HG03558 (cell line): Measurements from ENCODE around the gene RIPOR2.
"Not testable (repeated sequence)": the region's sequence is repeated elsewhere in the genome, so short reads cannot be mapped to it uniquely, and the experiment has no call there.

Source experiments
- ATAC-seq: cut with Tn5 transposase; IDR thresholded peaks from one replicate; pipeline ENCODE4 v1.9.1; 2021; ENCODE audit warnings: moderate number of reproducible peaks; ENCODE audit not compliant: unreplicated experiment; ENCODE audit errors: extremely low read depth

The RIPOR2 gene

DNA sequence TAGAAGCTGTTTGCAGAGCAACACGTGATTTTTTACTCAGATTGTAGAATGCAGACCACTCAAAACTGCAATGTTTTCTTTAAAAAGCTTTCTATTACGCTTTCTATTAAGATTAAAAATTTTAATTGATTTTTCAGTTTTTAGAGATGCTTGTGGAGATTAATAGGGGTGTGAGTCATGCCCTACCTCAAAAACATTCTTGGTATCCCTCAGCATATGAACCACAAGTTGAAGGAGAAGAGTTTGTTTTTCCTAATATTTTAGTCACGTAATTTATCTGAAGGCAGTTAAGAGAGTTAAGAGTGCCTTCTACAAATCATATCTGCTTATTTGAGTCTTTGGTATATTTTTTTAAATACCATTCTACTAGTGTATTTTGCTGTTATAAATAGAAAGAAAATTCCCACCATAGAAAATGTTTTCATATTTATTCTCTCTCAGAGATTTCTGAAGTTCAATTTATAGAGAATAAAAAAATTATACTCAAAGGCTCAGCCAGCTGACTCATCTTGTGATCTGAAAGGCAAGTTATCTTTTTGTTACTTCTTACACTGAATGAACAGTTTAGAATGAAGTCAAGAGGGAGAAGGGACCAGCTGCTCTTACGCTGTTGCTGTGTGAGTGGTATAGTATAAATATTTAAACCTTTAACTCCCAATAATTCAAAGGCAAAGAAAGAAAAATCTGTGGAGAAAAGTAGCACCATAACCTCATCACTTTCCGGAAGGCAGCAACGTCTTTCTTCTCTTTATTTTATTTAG lies 7.6 kb downstream of the RIPOR2 start:
- ATAC-seq = no peak

DNA sequence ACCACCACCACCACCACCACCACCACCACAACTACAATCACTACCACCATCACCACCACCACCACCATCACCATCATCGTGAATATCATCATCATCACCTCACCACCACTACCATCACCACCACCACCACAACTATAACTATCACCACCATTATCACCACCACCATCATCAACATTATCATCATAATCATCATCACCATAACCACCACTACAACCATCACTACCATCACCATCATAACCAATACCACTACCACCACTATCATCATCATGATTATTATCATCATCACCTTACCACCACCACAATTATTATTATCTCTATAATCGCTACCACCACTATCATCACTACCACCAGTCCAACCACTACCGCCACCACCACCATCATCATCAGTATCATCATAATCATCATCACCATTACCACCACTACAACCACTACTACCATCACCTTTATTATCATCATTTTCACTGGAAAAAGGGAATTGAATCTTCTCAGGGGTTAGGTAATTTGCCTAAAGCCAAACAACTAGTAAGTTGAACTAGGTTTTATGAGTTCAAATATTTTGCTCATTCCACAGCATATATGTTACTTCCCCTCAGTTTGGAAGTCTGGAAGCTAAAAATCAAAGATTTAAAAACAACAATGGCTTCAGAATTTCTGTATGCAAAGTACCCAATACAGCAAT lies 8.3 kb downstream of the RIPOR2 start:
- no peak for ATAC-seq

DNA sequence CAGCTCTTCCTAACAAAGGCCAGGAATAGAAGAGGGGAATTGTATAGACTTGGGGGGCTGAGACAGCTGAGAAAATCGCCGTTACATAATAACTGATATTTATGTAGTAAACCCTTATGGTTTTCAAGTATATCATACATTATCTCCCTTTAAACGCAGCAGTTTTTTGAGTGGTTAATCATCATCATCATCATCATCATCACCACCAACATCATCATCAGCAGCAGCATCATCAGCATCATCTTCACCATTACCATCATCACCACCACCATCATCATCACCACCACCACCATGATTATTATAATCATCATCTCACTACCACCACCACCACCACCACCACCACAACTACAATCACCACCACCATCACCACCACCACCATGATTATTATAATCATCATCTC lies 9.1 kb downstream of the RIPOR2 start:
- ATAC-seq = not testable (repeated sequence)

GRCh38 chr6:24926192-24926591 lies 9.6 kb downstream of the RIPOR2 start:
- no peak for ATAC-seq

DNA sequence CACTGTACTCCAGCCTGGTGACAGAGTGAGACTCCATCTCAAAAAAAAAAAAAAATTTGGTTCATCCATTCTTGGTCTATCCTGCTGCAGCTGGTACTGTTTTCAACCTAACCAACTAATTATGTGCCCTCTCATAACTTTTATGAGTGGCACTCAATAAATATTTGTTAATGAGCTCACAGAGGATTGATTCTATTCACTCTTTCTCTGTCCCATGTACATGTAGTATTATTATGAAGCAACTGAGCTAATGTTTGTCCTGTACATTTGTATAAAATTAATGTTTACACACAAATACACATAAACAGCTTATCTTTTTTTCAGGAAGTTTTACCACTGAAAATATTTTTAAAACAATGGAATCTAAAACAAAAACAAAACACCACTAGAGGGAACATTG lies 10.1 kb downstream of the RIPOR2 start:
- ATAC-seq = no peak

GRCh38 chr6:24924580-24925356 lies 11.0 kb downstream of the RIPOR2 start:
- no peak for ATAC-seq

DNA sequence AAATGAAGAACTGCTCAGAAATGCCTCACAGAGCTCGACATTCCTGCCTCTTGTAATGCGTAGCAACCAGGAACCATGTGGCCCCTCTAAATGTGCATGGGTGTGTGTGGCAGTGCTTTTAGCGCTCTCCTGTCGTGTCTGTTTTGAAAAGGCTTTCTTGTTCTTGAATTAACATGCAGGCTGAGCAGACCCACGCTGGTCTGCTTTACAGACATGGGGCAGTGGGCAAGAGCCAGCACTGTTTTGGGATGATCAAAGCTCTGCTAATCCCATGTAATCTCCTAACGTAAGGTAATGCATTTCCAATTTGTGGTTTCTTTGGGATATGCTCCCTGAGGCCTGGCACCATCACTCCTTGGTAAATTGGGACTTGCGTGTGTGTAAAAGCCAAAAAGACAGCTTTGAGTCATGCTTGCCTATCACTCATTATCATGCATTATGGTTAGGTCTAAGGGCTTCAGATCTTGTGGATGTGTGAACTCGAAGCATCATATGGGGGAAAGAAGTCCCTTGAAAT lies 11.8 kb downstream of the RIPOR2 start:
- no peak for ATAC-seq

GRCh38 chr6:24922814-24923213 lies 12.9 kb downstream of the RIPOR2 start:
- no peak for ATAC-seq

DNA sequence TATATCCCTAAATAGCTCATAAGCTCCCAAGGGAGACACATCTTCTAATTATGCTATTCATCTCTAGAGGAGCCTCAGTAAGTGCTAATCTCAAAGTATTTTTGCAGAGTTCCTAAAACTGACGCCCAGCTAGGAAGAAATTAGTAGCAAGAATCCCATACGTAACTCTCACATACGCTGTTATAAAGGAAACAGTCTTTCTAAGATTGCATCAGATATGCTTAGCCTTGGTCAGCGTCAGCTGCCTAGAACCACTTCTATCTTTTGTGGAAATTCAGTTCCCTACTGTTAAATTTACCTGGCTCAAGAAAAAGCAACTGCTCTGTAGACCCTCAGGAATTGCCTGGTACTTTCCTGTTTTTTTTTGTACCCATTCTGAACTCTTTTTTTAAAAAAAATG lies 13.6 kb downstream of the RIPOR2 start:
- ATAC-seq = no peak

GRCh38 chr6:24920136-24920535 lies 15.6 kb downstream of the RIPOR2 start:
- no peak for ATAC-seq

DNA sequence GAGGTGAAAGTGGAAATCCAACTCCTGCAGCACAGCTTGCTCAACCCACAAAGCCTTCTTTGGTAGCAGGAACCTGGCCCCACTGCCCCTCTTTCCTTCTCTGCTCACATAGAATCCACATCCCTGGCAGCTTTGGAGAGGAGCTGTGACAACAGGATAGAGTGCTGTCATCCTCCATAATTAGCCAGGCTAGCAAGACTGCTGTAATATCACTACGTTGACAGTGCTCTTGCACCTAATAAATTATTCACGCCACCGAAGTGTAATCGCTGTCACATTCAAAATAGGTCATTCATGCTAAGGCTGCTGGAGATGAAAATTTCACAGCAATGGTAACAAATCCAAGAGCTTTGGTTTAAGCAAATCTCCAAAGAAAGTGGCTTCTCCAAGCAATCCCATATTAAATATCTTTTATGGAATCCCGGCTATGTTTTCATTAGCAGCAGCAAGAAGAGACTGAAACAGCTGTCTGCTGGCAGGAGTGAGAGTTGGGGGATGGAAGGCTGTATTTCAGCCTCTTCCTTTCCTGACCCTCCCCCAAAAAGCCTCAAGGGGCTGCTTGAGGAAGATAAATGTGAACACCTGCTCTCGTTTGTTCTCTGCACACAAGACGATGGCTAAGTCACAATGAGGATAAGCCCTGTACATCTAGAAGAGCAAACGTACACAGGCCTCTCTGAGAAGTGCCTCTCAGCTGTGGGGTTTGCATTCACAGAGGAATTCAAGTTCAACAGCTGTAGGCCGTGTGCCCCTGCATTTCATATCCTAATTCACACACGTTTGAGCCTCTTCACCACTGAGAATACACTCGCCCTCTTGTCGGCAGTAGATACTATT lies 16.5 kb downstream of the RIPOR2 start:
- no peak for ATAC-seq

- no peak for ATAC-seq
These were observed 17.1 kb downstream of the RIPOR2 start for GRCh38 chr6:24918641-24919055.

- no peak for ATAC-seq
These were observed 19.3 kb downstream of the RIPOR2 start for GRCh38 chr6:24916496-24916895.

DNA sequence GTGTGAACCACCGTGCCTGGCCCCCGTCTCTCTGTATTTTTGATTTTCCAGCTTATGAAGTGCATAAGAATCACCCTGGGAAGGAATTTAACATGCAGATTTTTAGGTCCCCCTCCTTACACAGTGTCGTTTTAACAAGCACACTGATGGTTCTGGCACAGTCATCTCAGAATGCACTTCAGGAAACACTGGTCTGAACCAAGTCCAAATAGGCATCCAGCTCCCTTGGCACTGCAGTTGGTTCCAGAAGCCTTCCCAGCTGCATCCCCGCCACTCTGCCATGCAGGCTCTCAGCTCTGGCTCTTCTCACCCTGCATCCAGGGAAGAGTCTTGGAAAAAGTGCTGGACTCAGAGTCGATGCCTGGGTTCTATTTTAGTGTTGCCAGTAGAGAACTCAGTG lies 20.1 kb downstream of the RIPOR2 start:
- no peak for ATAC-seq

- ATAC-seq = not testable (repeated sequence)
These were observed 21.7 kb downstream of the RIPOR2 start for GRCh38 chr6:24914082-24914481.

GRCh38 chr6:24911796-24912382 lies 23.9 kb downstream of the RIPOR2 start:
- no peak for ATAC-seq

DNA sequence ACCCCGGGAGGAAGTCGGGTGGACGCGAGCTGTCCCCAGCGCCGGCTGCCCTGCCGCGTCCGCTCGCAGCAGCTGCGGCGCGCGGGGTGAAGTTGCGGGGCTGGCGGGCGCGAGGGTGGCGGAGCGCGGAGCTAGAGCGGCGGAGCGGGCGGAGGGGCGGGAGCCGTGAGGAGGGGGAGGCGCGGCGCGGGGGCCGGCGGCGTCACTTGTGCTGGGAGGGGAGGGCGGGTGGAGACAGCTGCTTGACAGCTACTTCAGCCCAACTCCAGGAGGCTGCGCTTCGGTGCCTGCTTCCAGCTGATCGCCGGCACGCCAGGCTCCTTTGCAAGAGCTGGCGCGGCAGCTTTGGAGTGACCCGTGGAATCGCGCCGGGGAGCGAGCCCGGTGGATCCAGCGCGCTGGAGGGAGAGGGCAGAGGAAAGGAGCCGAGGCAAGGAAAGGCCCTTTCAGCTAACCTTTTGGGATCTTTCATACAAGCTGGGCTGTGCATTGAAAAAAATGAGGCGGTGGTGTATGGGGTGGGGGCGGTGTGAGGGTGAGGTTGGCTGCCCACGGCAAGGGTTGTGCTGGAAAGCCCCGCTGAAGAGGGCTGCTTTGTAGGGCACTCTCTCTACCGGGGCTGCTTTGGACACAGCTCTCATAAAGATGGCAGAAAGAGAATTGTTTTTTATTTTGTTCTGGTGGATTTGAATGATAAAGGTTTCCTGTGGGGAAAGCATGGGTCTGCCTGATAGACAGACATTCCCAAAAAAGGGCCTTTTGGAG lies 24.6 kb downstream of the RIPOR2 start:
- no peak for ATAC-seq

GRCh38 chr6:24910331-24910960 lies 25.3 kb downstream of the RIPOR2 start:
- ATAC-seq = no peak
